ENCODE results near the gene ITPKC. TPM values are rescaled to one million over a fixed set of nuclear protein-coding genes. Genes with fewer than 3 reads are reported as not detected.

The ITPKC gene
- polyA plus RNA-seq, 1 donor from 2014 or later, result 8.8 TPM

GRCh38 chr19:40737102-40737644 lies 20.3 kb downstream of the ITPKC start:
- Mint-ChIP-seq H3K9me3 (no peaks in the 10 kb centered on the region), H3K4me3 (no peak overlapping the region), H3K27me3 (no peaks in the 10 kb centered on the region), H3K4me1 (peaks cover 0 to 5% (median 4%) of the 10 kb centered on the region in 3 donors), H3K36me3 (peaks cover 13% of the 10 kb centered on the region), H3K27ac (no peak overlapping the region)

GRCh38 chr19:40739030-40739839 lies 22.3 kb downstream of the ITPKC start:
- no peaks in the 10 kb centered on the region for H3K9me3 Mint-ChIP-seq
- peaks cover 0 to 5% (median 4%) of the 10 kb centered on the region in 3 donors for H3K4me1 Mint-ChIP-seq
- no peak overlapping the region for H3K4me3 Mint-ChIP-seq
- no peaks in the 10 kb centered on the region for H3K27me3 Mint-ChIP-seq
- H3K27ac Mint-ChIP-seq, result no peak overlapping the region
- peaks cover 13% of the 10 kb centered on the region for H3K36me3 Mint-ChIP-seq

GRCh38 chr19:40739871-40740703 lies 23.2 kb downstream of the ITPKC start:
- Mint-ChIP-seq H3K4me1 (peaks cover 0 to 5% (median 4%) of the 10 kb centered on the region in 3 donors), H3K27me3 (no peaks in the 10 kb centered on the region), H3K27ac (peak overlapping the region in 1 of 3 donors; percentile 58)

GRCh38 chr19:40740747-40741146 lies 23.8 kb downstream of the ITPKC start:
- Mint-ChIP-seq H3K9me3 (no peaks in the 10 kb centered on the region), H3K36me3 (peaks cover 9% of the 10 kb centered on the region), H3K4me3 (no peak overlapping the region), H3K4me1 (peaks cover 0 to 4% (median 1%) of the 10 kb centered on the region in 3 donors), H3K27me3 (no peaks in the 10 kb centered on the region), H3K27ac (peak overlapping the region in 1 of 3 donors; percentile 58)

More at GRCh38 chr19:40739871-40740703, 23.2 kb downstream of the ITPKC start:
- Mint-ChIP-seq H3K36me3 (peaks cover 13% of the 10 kb centered on the region), H3K9me3 (no peaks in the 10 kb centered on the region), H3K4me3 (no peak overlapping the region)

- Mint-ChIP-seq H3K9me3 (no peaks in the 10 kb centered on the region), H3K27me3 (no peaks in the 10 kb centered on the region), H3K36me3 (peaks cover 8% of the 10 kb centered on the region), H3K27ac (peak overlapping the region in 2 of 3 donors; percentile 23 to 58), H3K4me3 (no peak overlapping the region), H3K4me1 (peaks cover 0 to 4% (median 1%) of the 10 kb centered on the region in 3 donors)
Observed at GRCh38 chr19:40741527-40742390, 24.8 kb downstream of the ITPKC start.

GRCh38 chr19:40742477-40742876 lies 25.6 kb downstream of the ITPKC start:
- Mint-ChIP-seq H3K36me3 (peaks cover 8% of the 10 kb centered on the region), H3K27ac (peak overlapping the region in 1 of 3 donors; percentile 13), H3K9me3 (no peaks in the 10 kb centered on the region), H3K27me3 (no peaks in the 10 kb centered on the region), H3K4me3 (no peak overlapping the region), H3K4me1 (peaks cover 0 to 4% (median 1%) of the 10 kb centered on the region in 3 donors)

GRCh38 chr19:40742886-40743285 lies 26.0 kb downstream of the ITPKC start:
- Mint-ChIP-seq H3K4me3 (no peak overlapping the region), H3K27me3 (no peaks in the 10 kb centered on the region), H3K9me3 (no peaks in the 10 kb centered on the region), H3K4me1 (peaks cover 0 to 4% (median 1%) of the 10 kb centered on the region in 3 donors), H3K36me3 (peaks cover 5% of the 10 kb centered on the region), H3K27ac (peak overlapping the region in 1 of 3 donors; percentile 13)

GRCh38 chr19:40743926-40744325 lies 27.0 kb downstream of the ITPKC start:
- H3K36me3 Mint-ChIP-seq, result peaks cover 3% of the 10 kb centered on the region
- no peaks in the 10 kb centered on the region for H3K27me3 Mint-ChIP-seq
- no peak overlapping the region for H3K27ac Mint-ChIP-seq
- H3K4me1 Mint-ChIP-seq, result peaks cover 4 to 5% (median 5%) of the 10 kb centered on the region in 3 donors
- H3K9me3 Mint-ChIP-seq, result no peaks in the 10 kb centered on the region
- no peak overlapping the region for H3K4me3 Mint-ChIP-seq

- peaks cover 3% of the 10 kb centered on the region for H3K36me3 Mint-ChIP-seq
- peak overlapping the region in 1 of 3 donors; percentile 31 for H3K27ac Mint-ChIP-seq
- no peak overlapping the region for H3K4me3 Mint-ChIP-seq
- H3K9me3 Mint-ChIP-seq, result no peaks in the 10 kb centered on the region
- H3K4me1 Mint-ChIP-seq, result peaks cover 7 to 12% (median 8%) of the 10 kb centered on the region in 3 donors
- no peaks in the 10 kb centered on the region for H3K27me3 Mint-ChIP-seq
Observed at GRCh38 chr19:40744554-40745401, 27.9 kb downstream of the ITPKC start.

GRCh38 chr19:40745402-40745780 lies 28.5 kb downstream of the ITPKC start:
- Mint-ChIP-seq H3K4me3 (no peak overlapping the region), H3K27me3 (no peaks in the 10 kb centered on the region), H3K9me3 (no peaks in the 10 kb centered on the region), H3K27ac (peak overlapping the region in 1 of 3 donors; percentile 31), H3K4me1 (peaks cover 10 to 14% (median 12%) of the 10 kb centered on the region in 3 donors), H3K36me3 (peaks cover 3% of the 10 kb centered on the region)

- Mint-ChIP-seq H3K4me1 (peaks cover 13 to 15% (median 13%) of the 10 kb centered on the region in 3 donors), H3K27me3 (no peaks in the 10 kb centered on the region), H3K36me3 (peaks cover under 1% of the 10 kb centered on the region), H3K27ac (peak overlapping the region in 1 of 3 donors; percentile 92), H3K4me3 (no peak overlapping the region), H3K9me3 (no peaks in the 10 kb centered on the region)
Observed at GRCh38 chr19:40747536-40747935, 30.6 kb downstream of the ITPKC start.

- no peaks in the 10 kb centered on the region for H3K9me3 Mint-ChIP-seq
- H3K36me3 Mint-ChIP-seq, result peaks cover 3% of the 10 kb centered on the region
- H3K4me1 Mint-ChIP-seq, result peaks cover 25 to 27% (median 25%) of the 10 kb centered on the region in 3 donors
- no peaks in the 10 kb centered on the region for H3K27me3 Mint-ChIP-seq
- peak within 1 kb of the TSS; percentile 96 to 99 (median 98) for H3K4me3 Mint-ChIP-seq
- peak within 1 kb of the TSS; percentile 92 to 99 (median 98) for H3K27ac Mint-ChIP-seq
Observed at GRCh38 chr19:40750058-40750873, 33.4 kb downstream of the ITPKC start, which contains the start of gene ACTMAP. Gene ACTMAP, minus strand, starts transcription at chr19:40750477. Its CDS starts 674 bp downstream, at chr19:40749803.

All from IgD-negative memory B cell (primary cell).